H54 (cell line): ENCODE results near the gene DDAH2.

Source experiments
- DNase-seq: peaks from one replicate; pipeline ENCODE4 v3.0.0; 2011; ENCODE audit warnings: low spot score, mixed read lengths; ENCODE audit not compliant: insufficient read length
- FAIRE-seq: peaks from 3 replicates; lab custom pipeline; 2011; peaks lifted over from hg19 to GRCh38; lab: Jason Lieb, UNC
- POLR2A ChIP-seq: IDR thresholded peaks from 2 replicates; pipeline ENCODE4 v1.6.1; 2011; ENCODE audit warnings: low read depth, mild to moderate bottlenecking, low read length

The DDAH2 gene

DNA sequence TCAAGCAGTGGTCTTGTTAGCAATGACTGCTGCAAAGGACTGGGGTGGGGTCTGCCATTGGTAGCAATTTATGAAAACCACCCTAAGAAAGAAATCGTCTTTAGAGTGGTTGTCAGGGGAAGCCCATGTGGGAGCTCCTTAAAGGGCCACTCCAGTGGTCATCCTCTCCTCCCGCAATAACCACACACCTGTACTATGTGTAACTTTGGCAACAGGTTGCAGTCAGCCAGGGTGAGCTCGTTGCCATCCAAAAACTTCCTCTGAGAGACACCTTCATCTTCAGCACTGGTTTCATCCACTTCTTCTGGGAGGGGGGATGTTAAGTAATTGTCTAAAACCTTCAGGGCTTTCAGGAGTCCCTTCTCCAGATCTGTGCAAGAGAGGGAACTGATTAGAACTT is 2.9 kb upstream of the DDAH2 start:
- no peak for DNase-seq
- FAIRE-seq: no peak

DNA sequence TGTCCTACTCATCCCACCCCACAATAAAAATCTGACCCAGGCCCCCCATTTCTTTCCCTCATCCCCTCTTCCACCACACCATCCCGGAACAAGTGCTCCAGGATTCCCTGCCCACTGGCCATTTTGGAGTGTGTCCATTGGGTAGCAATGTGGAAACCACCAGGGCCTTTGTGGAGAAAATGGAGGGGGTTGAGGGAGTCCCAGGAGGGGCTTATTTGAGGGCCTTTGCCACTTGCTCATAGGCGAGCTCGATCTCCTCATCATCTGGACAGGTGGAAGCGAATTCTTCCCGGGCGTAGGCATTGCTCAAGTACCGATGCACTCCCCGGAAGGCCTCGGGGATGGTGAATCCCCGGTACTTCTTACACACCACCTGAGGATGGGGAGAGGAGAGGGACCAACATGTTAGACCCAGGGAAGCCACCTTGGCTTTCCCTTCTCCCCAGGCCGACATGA is 1.6 kb upstream of the DDAH2 start:
- no peak for DNase-seq
- FAIRE-seq: no peak
- no peak for TF ChIP-seq POLR2A

More for the DNA sequence above, 2.9 kb upstream of the DDAH2 start:
- no peak for TF ChIP-seq POLR2A

DNA sequence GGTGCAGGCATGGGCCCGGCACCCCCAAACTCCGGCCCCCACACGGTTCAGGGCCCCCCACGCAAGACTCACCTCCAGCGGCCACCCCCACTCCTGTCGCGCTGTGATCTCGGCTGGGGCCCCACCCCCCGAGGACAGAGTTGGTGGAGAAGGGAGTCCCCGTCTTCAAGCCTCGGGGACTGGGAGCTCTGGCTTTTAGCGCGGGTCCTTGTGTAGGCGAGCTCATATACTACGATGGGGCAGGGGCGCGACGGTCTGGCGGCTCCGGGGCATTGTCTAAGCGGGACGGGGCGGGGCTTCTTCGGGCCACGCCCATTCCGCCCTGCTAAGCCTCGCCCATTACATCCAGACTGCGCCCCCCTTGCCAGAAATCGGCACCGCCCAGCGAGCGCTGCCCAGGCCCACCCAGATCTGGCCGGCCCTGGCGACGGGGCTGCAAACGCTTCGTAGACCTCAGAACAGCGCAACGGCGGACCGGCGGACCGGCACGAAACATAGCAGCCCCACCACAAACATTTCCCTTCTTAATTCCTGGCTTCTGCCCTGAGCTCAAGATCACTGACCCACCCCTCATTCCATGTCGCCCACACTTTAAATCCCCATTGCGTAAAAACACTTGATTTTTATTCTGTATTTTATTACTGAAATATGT is 1.0 kb upstream of the DDAH2 start:
- DNase-seq (peak; percentile 63), FAIRE-seq (no peak)
- TF ChIP-seq POLR2A: peak; percentile 48; the same call in 1 of the 2 replicates

DNA sequence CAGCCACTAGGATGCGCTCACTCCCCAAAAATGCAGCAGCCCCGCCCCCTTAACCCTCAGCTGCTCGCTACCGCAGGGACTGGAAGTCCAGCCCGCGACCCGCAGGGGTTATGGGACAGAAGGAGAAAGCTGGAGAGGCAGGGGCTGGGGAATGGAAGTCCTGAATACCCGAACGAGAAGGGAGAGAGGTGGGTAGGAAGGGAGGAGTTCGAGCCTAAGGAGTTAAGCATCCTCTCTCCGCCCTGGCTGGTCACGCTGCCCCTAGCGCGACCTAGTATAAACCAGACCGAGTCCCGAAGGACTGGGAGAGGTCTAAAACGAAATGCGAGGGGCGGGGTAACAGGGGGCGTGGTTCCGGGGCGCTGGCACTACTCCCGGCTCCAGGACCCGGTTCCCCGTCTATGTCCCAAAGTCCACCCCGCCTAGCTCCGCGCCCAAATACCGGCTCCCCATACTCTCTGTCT is 448 bp upstream of the DDAH2 start:
- FAIRE-seq: no peak

DNA sequence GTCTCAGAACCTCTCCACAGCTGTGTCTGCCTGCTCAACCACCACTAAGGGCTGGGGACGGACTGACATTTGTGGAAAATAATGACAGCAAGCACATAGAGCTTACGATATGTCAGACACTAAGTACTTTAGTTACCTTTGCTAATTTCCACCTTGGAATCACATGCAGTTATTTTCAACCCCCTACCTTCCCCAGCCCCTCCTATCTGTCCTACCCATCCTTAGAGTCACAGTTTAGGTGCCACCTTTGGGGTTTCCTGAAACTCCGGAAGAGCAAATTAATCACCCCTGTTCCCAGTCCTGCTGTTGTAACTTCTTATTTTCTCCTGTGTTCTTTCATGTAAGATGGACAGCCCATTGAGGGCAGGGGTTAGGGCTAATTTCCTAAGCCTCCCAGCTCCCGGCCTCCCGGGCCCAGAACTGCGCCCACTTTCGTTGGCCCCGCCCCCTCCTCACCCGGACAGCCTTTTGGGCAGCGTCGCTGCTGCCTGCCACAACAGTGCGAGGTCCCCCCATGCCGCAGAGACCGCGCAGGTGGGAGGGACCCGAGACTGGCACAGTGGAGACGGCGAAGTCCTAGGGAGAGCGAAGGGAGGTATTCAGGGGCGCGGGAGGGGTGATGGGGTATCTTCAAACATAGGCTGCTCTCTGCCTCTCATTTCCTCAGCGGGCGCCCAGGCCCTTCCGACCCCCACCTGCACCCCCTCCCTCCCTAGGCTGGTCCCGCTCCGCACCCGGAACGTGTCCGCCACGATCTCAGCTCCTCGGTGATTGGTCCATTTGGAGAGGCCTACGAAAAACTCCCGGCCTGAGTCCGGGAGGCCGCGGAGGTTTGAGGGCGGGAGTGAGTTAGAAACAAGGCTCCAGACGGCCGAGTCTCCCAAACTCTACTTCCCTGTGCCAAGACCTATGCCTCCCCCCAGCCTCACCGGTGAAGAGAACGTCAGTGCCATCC is 1.1 kb downstream of the DDAH2 start:
- TF ChIP-seq POLR2A: no peak
- FAIRE-seq: no peak
- DNase-seq: no peak

More for the DNA sequence above, 448 bp upstream of the DDAH2 start:
- TF ChIP-seq POLR2A: peak; percentile 59
- DNase-seq: peak; percentile 86

DNA sequence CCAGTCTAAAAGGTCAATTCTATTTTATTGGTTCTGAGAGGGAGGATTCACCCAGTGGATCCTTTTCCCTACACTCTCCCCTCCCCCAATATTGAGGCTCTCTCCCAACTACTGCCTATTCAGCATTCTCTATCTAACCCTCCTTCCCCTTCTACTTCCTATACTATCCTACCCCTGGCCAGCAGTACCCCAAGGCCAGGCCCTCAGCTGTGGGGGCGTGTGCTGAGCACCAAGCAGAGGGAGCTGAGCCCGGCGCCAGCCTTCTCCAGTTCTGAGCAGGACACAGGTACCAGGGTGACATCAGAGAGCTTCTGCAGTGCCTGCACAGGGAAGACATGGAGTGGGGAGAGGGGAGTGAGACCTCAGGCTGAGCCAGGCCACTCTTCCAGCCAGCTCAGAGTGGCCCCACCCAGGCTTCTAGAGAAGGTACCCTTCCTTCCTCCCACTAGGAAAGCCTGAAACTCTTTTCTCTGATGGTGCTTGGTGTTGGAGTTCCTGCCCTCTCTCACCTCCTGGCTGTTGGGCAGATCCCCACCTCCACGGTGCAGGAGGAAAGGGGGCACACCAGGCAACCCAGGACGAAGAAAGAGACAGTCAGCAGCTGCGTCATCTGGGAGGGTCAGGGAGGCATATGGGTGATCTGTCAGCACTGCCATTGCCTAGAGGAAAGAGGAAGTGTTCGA is 1.9 kb downstream of the DDAH2 start:
- no peak for TF ChIP-seq POLR2A
- DNase-seq (no peak), FAIRE-seq (no peak)

DNA sequence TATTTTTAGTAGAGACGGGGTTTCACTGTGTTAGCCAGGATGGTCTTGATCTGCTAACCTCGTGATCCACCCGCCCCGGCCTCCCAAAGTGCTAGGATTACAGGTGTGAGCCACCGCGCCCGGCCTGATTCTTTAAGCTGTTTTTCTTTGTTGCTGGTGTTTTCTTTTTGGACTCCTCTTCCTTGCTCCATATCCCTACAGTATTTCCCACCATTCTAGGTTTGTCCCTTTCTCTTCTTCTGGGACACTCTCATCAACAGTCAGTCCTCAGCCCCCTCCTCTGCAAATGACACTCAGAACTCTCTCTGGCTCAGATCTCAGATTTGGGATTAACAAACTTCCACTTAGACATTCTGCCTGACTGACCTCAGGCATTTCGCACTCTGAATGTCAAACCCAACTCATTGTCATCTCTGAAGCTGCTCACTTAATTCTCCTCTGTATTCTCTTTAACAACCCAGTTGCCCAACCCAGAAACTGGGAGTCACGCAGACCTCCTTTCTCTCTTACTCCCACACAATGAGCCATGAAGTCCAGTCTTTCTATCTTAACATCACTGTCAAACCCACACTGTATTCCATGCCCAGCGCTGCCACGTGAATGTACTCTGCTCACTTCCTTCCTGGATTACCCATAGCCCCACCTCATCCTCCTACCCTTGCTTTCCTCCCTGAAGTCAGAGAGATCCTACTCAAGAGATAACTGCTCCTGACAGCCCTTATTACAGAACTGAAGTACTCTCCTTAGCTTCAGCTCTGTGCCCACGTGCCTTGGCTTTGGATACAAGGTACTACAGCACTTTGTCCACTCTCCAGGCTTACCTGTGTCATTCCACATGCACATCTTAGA is 3.4 kb downstream of the DDAH2 start:
- TF ChIP-seq POLR2A: no peak
- FAIRE-seq (no peak), DNase-seq (no peak)

DNA sequence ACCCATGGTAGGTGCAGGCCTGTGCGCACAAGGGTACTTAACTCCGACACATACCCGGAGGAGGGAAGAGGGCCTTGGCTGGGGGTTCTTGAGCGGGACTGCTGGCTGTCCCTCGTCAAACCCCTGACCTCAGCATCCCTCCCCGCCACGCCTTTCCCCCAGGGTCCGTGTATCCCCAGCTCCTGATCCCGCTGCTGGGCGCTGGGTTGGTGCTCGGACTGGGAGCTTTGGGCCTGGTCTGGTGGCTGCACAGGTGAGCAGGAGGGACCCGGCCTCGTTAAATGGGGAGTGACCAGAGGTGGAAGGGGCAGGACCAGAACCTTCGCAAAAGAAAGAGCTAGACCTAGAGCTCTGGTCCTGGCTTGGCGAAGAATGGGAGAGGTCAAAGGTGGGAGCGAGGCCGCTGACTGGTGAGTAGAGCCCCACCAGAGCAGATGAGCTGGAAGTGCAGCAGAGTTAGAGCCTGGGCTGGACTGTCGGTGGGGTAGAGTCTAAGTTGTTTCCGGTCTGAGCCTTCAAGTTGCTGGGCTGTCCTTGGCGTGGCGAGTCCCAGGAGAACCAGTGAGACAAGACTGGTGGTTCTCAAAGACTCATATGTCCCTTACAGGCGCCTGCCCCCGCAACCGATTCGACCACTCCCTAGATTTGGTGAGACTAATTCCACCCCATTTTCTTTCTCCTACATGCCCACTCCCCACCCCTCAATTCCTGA is 5.0 kb downstream of the DDAH2 start:
- FAIRE-seq: no peak

DNA sequence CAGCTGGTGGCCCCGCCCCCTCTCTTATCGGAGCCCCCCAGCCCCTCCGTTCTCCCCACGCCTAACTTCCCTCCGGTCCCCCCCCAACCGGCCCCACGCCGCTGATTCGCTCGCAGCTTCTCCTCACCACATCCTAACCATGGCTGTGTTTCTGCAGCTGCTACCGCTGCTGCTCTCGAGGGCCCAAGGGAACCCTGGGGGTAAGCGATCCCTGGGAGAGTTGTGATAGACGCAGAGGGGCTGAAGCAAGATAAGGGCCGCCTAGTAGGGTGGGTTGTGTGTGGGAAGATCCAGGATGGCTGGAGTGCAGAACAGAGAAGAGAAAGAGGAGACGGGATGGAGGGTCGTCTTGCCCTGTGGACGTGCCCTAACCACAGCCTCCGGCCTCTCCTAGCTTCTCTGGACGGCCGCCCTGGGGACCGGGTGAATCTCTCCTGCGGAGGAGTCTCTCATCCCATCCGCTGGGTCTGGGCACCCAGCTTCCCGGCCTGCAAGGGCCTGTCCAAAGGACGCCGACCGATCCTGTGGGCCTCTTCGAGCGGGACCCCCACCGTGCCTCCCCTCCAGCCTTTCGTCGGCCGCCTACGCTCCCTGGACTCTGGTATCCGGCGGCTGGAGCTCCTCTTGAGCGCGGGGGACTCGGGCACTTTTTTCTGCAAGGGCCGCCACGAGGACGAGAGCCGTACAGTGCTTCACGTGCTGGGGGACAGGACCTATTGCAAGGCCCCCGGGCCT is 5.7 kb downstream of the DDAH2 start, which contains the start of gene MPIG6B:
Gene MPIG6B, plus strand, starts transcription at position 129 of the 735 bp plus-strand sequence. Its CDS starts 11 bp downstream, at position 140.
- FAIRE-seq (no peak), DNase-seq (no peak)
- no peak for TF ChIP-seq POLR2A

More for the DNA sequence above, 5.0 kb downstream of the DDAH2 start:
- DNase-seq: no peak
- TF ChIP-seq POLR2A: no peak

DNA sequence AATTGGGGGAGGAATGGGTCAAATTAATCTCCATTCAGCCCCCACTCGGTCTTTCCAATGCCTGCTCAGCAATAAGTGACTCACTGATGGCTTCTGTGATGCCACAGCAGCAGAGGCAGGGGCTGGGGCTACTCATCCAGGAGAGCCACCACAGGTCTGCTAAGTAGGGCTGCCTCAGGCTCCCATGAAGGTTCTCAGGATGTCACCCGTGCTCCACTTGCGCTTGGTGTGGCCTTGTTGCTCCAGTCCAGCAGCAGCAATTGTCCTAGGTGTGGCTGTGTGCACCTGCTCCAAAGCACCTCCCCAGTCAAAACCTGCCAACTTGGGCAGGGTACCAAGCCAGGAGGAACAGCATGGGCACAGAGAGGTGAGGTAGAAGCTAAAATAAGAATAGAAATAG is 6.9 kb downstream of the DDAH2 start:
- no peak for FAIRE-seq
- no peak for DNase-seq
- no peak for TF ChIP-seq POLR2A

DNA sequence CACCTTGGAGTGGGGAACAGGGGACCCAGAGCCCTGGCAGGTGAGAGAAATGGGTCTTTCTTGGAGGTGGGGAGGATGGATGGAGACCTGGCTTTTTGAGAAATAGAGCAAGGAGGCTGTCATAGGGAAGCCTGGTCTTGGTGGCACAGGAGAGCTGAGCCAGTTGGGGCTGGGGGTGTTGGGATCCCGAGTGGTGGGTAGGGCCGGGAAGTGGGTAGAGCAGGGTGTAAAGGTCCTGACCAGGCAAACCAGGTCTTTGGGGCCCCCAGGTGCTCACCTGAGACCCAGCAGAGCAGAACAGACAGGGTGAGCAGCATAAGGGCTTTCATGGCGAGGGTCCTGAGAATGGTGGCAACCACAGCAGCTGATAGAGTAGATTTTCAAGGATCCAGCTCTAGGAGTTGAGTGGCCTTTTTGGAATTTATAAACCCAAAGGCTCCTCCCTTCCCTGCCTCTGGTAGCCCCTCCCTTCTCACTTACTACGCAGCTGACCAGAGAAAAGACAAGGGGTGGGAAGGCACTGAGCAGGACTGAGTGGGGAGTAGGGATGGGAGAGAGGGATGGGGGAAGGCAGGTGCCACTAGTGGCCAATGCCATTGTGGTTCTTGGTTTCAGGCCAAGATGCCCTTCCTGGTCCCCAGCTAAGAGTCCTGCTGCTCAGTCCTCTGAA is 7.6 kb downstream of the DDAH2 start, which contains the start of gene LY6G6C:
Gene LY6G6C, minus strand, starts transcription at position 396 of the 670 bp plus-strand sequence. Its CDS starts 67 bp downstream, at position 329.
- FAIRE-seq (no peak), DNase-seq (no peak)
- TF ChIP-seq POLR2A: no peak
